Immature natural killer cell (primary cell): ENCODE results near the gene SMAD2. TPM values are rescaled to one million over a fixed set of nuclear protein-coding genes. Genes with fewer than 3 reads are reported as not detected.
A peak's percentile ranks its signal among the peaks of the same experiment; 100 is the strongest.
"Not testable (repeated sequence)": the region's sequence is repeated elsewhere in the genome, so short reads cannot be mapped to it uniquely, and the experiment has no call there.

Source experiments
- DNase-seq, 3 donors: peaks; one replicate each; pipeline ENCODE4 v3.0.0; 2022; ENCODE audit warnings: mixed read lengths in 1 of 3
- H3K27ac Mint-ChIP-seq, 6 donors: one replicate each; pipeline ENCODE4 v1.8.0; 2020; ENCODE audit warnings: mixed read lengths in 6 of 6, mild to moderate bottlenecking in 5 of 6, inconsistent platforms in 4 of 6, moderate library complexity in 3 of 6
- H3K27me3 Mint-ChIP-seq, 3 donors: one replicate each; pipeline ENCODE4 v1.8.0; 2020 to 2021; ENCODE audit warnings: low read depth in 3 of 3, mild to moderate bottlenecking in 3 of 3, mixed read lengths in 3 of 3, moderate library complexity in 3 of 3, inconsistent platforms in 1 of 3
- H3K36me3 Mint-ChIP-seq, 3 donors: one replicate each; pipeline ENCODE4 v1.8.0; 2020; ENCODE audit warnings: mixed read lengths in 3 of 3, inconsistent platforms in 2 of 3, mild to moderate bottlenecking in 2 of 3
- H3K4me1 Mint-ChIP-seq, 2 donors: one replicate each; pipeline ENCODE4 v1.8.0; 2020; ENCODE audit warnings: inconsistent platforms in 2 of 2, mild to moderate bottlenecking in 2 of 2, mixed read lengths in 2 of 2, moderate library complexity in 1 of 2
- H3K4me3 Mint-ChIP-seq, 5 donors: one replicate each; pipeline ENCODE4 v1.8.0; 2020; ENCODE audit warnings: mild to moderate bottlenecking in 5 of 5, mixed read lengths in 5 of 5, inconsistent platforms in 3 of 5, moderate library complexity in 3 of 5
- H3K9me3 Mint-ChIP-seq, 6 donors: one replicate each; pipeline ENCODE4 v1.8.0; 2020; ENCODE audit warnings: mild to moderate bottlenecking in 6 of 6, mixed read lengths in 6 of 6, inconsistent platforms in 4 of 6, moderate library complexity in 3 of 6
- polyA plus RNA-seq, 3 donors: library from polyadenylated mRNA; unstranded; fragments of 300-500 nt; fragmentation: Illumina TruSeq; gene quantifications; one replicate each; pipeline ENCODE4 v1.2.3, GENCODE V29; 2021

SMAD2 gene
- polyA plus RNA-seq, 3 donors from 2014 or later, result 81.4 to 123 (median 112) TPM

- Mint-ChIP-seq H3K4me3 (no peak overlapping the region), H3K36me3 (peaks cover 6 to 7% (median 6%) of the 10 kb centered on the region in 3 donors), H3K9me3 (peaks cover 8 to 16% (median 10%) of the 10 kb centered on the region in 6 donors), H3K4me1 (peaks cover 15 to 28% of the 10 kb centered on the region in 2 donors), H3K27ac (no peak overlapping the region), H3K27me3 (peaks cover 0 to 11% (median 3%) of the 10 kb centered on the region in 3 donors)
- no peak for DNase-seq
Observed at GRCh38 chr18:47779381-47779780, 151.1 kb downstream of the SMAD2 start.

- H3K4me1 Mint-ChIP-seq, result peaks cover 17 to 28% of the 10 kb centered on the region in 2 donors
- H3K36me3 Mint-ChIP-seq, result peaks cover 0 to 3% (median 0%) of the 10 kb centered on the region in 3 donors
- H3K4me3 Mint-ChIP-seq, result peak overlapping the region in 1 of 5 donors; percentile 36
- peaks cover 0 to 4% (median under 1%) of the 10 kb centered on the region in 6 donors for H3K9me3 Mint-ChIP-seq
- peaks cover 0 to 13% (median 3%) of the 10 kb centered on the region in 3 donors for H3K27me3 Mint-ChIP-seq
- peak in 2 of 3 donors; percentile 18 to 26 for DNase-seq
- no peak overlapping the region for H3K27ac Mint-ChIP-seq
Observed at GRCh38 chr18:47777626-47778025, 152.8 kb downstream of the SMAD2 start.

DNA sequence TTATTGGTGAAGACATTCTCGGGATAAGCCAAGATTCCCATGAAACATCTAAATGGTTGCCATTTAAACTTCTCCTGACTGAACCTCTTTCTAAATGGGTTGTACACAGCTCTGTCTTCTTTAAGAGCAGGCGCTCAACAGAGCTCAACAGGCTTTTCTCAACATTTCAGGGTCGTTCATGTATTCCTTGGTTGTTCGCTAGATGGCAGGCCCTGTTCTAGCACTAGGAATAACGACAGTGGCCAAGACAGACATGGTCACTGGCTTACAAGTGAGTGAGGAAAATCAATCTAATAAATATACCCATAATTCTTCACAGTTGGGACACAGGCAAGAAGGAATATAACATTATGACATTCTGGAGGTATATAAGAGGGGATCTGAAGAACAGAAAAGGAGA is 154.5 kb downstream of the SMAD2 start:
- H3K27ac Mint-ChIP-seq, result no peak overlapping the region
- peaks cover 0 to 14% (median 2%) of the 10 kb centered on the region in 3 donors for H3K27me3 Mint-ChIP-seq
- no peaks in the 10 kb centered on the region for H3K9me3 Mint-ChIP-seq
- peaks cover 0 to 3% (median 0%) of the 10 kb centered on the region in 3 donors for H3K36me3 Mint-ChIP-seq
- no peak for DNase-seq
- H3K4me3 Mint-ChIP-seq, result no peak overlapping the region
- peaks cover 17 to 28% of the 10 kb centered on the region in 2 donors for H3K4me1 Mint-ChIP-seq

DNA sequence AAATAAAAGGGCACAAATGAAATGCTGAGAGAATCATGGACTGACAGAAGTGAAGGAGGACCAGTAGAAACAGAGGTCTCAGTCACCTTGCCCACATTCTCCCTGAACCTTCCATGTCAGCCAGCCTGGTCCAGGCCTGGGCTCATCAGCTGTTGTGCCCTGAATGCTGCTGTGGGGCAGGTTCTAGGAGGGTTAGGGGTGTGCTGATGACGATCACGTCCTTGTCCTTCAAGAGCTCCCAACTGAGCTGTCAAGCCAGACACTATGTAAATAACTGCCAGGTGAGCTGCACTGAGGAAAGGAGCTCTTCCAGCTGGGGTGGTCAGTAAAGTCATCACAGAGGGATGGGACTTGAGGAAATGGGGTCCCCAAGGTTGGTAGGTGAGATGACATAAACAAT is 156.5 kb downstream of the SMAD2 start:
- no peak overlapping the region for H3K4me3 Mint-ChIP-seq
- H3K36me3 Mint-ChIP-seq, result no peaks in the 10 kb centered on the region
- DNase-seq, result no peak
- H3K27ac Mint-ChIP-seq, result no peak overlapping the region
- peaks cover 0 to 12% (median 1%) of the 10 kb centered on the region in 3 donors for H3K27me3 Mint-ChIP-seq
- H3K9me3 Mint-ChIP-seq, result no peaks in the 10 kb centered on the region
- H3K4me1 Mint-ChIP-seq, result peaks cover 17 to 28% of the 10 kb centered on the region in 2 donors

GRCh38 chr18:47772374-47773248 is 157.8 kb downstream of the SMAD2 start:
- no peak overlapping the region for H3K27ac Mint-ChIP-seq
- DNase-seq, result peak; percentile 38 to 51 (median 51)
- no peak overlapping the region for H3K4me3 Mint-ChIP-seq
- H3K9me3 Mint-ChIP-seq, result no peaks in the 10 kb centered on the region
- peaks cover 0 to 8% (median 1%) of the 10 kb centered on the region in 3 donors for H3K27me3 Mint-ChIP-seq
- H3K36me3 Mint-ChIP-seq, result no peaks in the 10 kb centered on the region
- H3K4me1 Mint-ChIP-seq, result peaks cover 8 to 17% of the 10 kb centered on the region in 2 donors

DNA sequence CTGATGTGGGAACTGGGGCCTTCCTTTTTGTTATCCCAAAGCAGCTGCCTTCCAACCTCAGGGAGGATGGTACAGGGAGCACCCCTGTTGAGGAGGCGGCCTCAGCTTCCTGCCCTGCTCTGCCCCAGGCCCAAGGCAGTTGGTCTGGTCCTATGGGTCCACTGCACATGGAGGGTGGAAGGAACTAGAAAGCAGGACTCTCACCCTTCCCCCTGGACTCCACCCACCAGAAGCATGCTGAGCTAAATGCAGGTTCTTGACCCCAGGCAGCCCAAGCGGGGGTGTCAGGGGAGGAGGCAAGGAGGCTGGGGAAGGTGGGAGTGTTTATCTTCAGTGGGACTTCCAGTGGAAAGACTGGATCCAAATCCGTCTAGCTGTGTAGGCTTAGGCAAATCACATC is 158.5 kb downstream of the SMAD2 start:
- Mint-ChIP-seq H3K4me3 (no peak overlapping the region), H3K9me3 (no peaks in the 10 kb centered on the region), H3K4me1 (peaks cover 2 to 11% of the 10 kb centered on the region in 2 donors), H3K36me3 (no peaks in the 10 kb centered on the region), H3K27ac (no peak overlapping the region), H3K27me3 (peaks cover 0 to 8% (median 1%) of the 10 kb centered on the region in 3 donors)
- no peak for DNase-seq

DNA sequence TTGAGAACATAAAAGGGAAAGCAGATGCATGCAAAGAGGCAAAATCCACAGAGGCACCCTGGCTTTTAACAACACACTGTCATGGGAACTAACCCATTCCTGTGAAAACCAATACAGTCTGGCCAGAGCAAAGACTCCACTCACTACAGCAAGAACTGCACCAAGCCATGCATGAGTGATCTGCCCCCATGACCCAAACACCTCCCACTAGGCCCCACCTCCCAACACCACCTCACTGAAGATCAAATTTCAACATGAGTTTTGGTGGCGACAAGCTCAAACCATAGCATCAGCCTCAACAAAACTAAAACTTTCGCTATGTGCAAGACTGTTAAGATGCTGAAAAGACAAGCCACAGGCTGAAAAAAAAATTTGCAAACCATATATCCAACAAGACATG is 162.8 kb downstream of the SMAD2 start:
- H3K9me3 Mint-ChIP-seq, result no peaks in the 10 kb centered on the region
- no peak overlapping the region for H3K4me3 Mint-ChIP-seq
- H3K36me3 Mint-ChIP-seq, result no peaks in the 10 kb centered on the region
- peaks cover 0 to under 1% of the 10 kb centered on the region in 2 donors for H3K4me1 Mint-ChIP-seq
- no peak for DNase-seq
- H3K27ac Mint-ChIP-seq, result no peak overlapping the region
- peaks cover 0 to 9% (median 9%) of the 10 kb centered on the region in 3 donors for H3K27me3 Mint-ChIP-seq

DNA sequence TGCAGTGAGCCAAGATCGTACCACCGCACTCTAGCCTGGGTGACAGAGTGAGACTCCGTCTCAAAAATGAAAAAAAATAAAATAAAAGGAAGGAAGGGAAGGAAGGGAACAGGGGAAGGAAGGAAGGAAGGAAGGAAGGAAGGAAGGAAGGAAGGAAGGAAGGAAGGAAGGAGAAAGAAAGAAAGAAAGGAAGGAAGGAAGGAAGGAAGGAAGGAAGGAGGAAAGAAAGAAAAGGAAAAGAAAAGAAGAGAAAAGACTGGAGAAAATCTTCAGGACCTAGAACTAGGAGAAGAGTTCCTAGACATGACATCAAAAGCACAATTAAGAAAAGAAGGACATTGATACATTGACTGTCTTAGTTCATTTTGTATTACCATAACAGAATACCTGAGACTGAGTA is 163.3 kb downstream of the SMAD2 start:
- not testable (repeated sequence) for H3K4me3 Mint-ChIP-seq, H3K36me3 Mint-ChIP-seq, DNase-seq, H3K27ac Mint-ChIP-seq, H3K9me3 Mint-ChIP-seq, H3K4me1 Mint-ChIP-seq
- peaks cover 0 to 12% (median 10%) of the 10 kb centered on the region in 3 donors for H3K27me3 Mint-ChIP-seq
